Measurements from ENCODE around the gene RNF10. TPM values are rescaled to one million over a fixed set of nuclear protein-coding genes. Genes with fewer than 3 reads are reported as not detected.

Gene RNF10
- total and polyA plus RNA-seq, 10 donors = 101 to 428 (median 227) TPM

GRCh38 chr12:120495731-120496412, 38.3 kb upstream of the RNF10 start, which contains the start of gene DYNLL1:
Gene DYNLL1 (plus strand): TSS chr12:120496113. CDS start chr12:120496422, 309 bp downstream.
- Histone ChIP-seq H3K4me3 (peak within 1 kb of the TSS; percentile 87 to 99 (median 98)), H3K9me3 (no peaks in the 10 kb centered on the region), H3K27ac (peak within 1 kb of the TSS; percentile 75 to 92 (median 89)), H3K4me1 (peaks cover 13 to 40% (median 26%) of the 10 kb centered on the region in 6 donors), H3K36me3 (peaks cover 0 to 30% (median 21%) of the 10 kb centered on the region in 6 donors), H3K27me3 (replicated peaks in 1 of 7) (no peaks in the 10 kb centered on the region)
- TF ChIP-seq CTCF (IDR thresholded peaks at IDR 0.05 in 8 of 11, conservative IDR thresholded peaks at IDR 0.05 in 3 of 11) (peak in 10 of 11 experiments; percentile 13 to 57 (median 37)), POLR2AphosphoS5 (IDR thresholded peaks at IDR 0.05) (peak; percentile 97), POLR2A (IDR thresholded peaks at IDR 0.05) (peak in 2 of 3 donors; percentile 45 to 75)
- WGBS, 5 donors = 0 to 1% (median 1%) methylated on average over 27 to 53 of the region's 53 CpGs
- intact Hi-C loops (cut with DNase I; ENCODE audit: low total_unique reads) = no loop called here
- DNase-seq = peak; percentile 97

- H3K36me3 ChIP-seq = peaks cover 0 to 38% (median 23%) of the 10 kb centered on the region in 6 donors
- intact Hi-C loops (cut with DNase I; ENCODE audit: low total_unique reads) = no loop called here
- 0 to 2% (median 1%) methylated on average over 43 to 47 of the region's 47 CpGs for WGBS, 5 donors
- H3K4me1 ChIP-seq = peaks cover 13 to 40% (median 26%) of the 10 kb centered on the region in 6 donors
- DNase-seq = peak; percentile 89
- peak overlapping the region; percentile 87 to 99 (median 98) for H3K4me3 ChIP-seq
- H3K9me3 ChIP-seq = no peaks in the 10 kb centered on the region
- no peaks in the 10 kb centered on the region for H3K27me3 ChIP-seq (replicated peaks in 1 of 7)
- H3K27ac ChIP-seq = peak overlapping the region; percentile 75 to 92 (median 89)
- TF ChIP-seq CTCF (IDR thresholded peaks at IDR 0.05 in 8 of 11, conservative IDR thresholded peaks at IDR 0.05 in 3 of 11) (peak in 1 of 11 experiments; percentile 15), POLR2A (IDR thresholded peaks at IDR 0.05) (no peak), POLR2AphosphoS5 (IDR thresholded peaks at IDR 0.05) (peak in 1 of 3 donors; percentile 39)
These were observed 37.5 kb upstream of the RNF10 start for GRCh38 chr12:120496413-120497340.

GRCh38 chr12:120497524-120498150, 36.5 kb upstream of the RNF10 start:
- 37 to 54% (median 50%) methylated on average over 9 of the region's 9 CpGs for WGBS, 5 donors
- no peaks in the 10 kb centered on the region for H3K9me3 ChIP-seq
- H3K4me1 ChIP-seq = peaks cover 13 to 40% (median 26%) of the 10 kb centered on the region in 6 donors
- peaks cover 0 to 48% (median 26%) of the 10 kb centered on the region in 6 donors for H3K36me3 ChIP-seq
- peak overlapping the region in 6 of 8 donors; percentile 46 to 92 (median 90) for H3K27ac ChIP-seq
- TF ChIP-seq POLR2A (IDR thresholded peaks at IDR 0.05) (no peak), POLR2AphosphoS5 (IDR thresholded peaks at IDR 0.05) (no peak), CTCF (IDR thresholded peaks at IDR 0.05 in 8 of 11, conservative IDR thresholded peaks at IDR 0.05 in 3 of 11) (no peak)
- intact Hi-C loops (cut with DNase I; ENCODE audit: low total_unique reads) = no loop called here
- no peaks in the 10 kb centered on the region for H3K27me3 ChIP-seq (replicated peaks in 1 of 7)
- no peak for DNase-seq
- peak overlapping the region; percentile 87 to 99 (median 98) for H3K4me3 ChIP-seq
